Pancreas (tissue), 10 donors: ENCODE measurements around the gene ESRRA. TPM values are rescaled to one million over a fixed set of nuclear protein-coding genes. Genes with fewer than 3 reads are reported as not detected.
"Not testable (repeated sequence)": the region's sequence is repeated elsewhere in the genome, so short reads cannot be mapped to it uniquely, and the experiment has no call there.

Experiments
- ATAC-seq, 4 donors: fragments of 200-7000 bp; cut with Tn5 transposase; one replicate each; pipeline versions ENCODE4 v1.8.0 to v1.9.1; 2020; ENCODE audit warnings: mild to moderate bottlenecking in 4 of 4, moderate library complexity in 4 of 4
- DNase-seq, 6 donors: peaks; one replicate each; pipeline ENCODE4 v3.0.0-alpha.2; 2020
- FAIRE-seq: peaks from 2 replicates; lab custom pipeline; 2012; peaks lifted over from hg19 to GRCh38; lab: Jason Lieb, UNC
- H3K27ac ChIP-seq, 4 donors: fragments of 200-600 bp; sonication (generic); 1 replicate in 3 of 4; 2 replicates in 1 of 4; pipeline versions ENCODE4 v1.5.0 to v1.8.0; 2020
- H3K27me3 ChIP-seq, 4 donors: fragments of 200-600 bp; one replicate each; pipeline ENCODE4 v1.8.0; 2021
- H3K36me3 ChIP-seq, 3 donors: fragments of 200-600 bp; sonication (generic) in 1 of 3; one replicate each; pipeline versions ENCODE4 v1.5.0 to v1.8.0; 2020 to 2021
- H3K4me1 ChIP-seq, 3 donors: fragments of 200-600 bp; one replicate each; pipeline ENCODE4 v1.8.0; 2021
- H3K4me3 ChIP-seq, 4 donors: fragments of 200-600 bp; sonication (generic) in 2 of 4; one replicate each; pipeline versions ENCODE4 v1.5.0 to v1.8.0; 2020 to 2021
- H3K9me3 ChIP-seq, 4 donors: fragments of 200-600 bp; one replicate each; pipeline ENCODE4 v1.8.0; 2021
- WGBS, 2 donors: extraction: QIAGEN DNeasy Blood & Tissue Kit; methylation state at CpG; one replicate each; pipeline ENCODE4 v1.1.7; 2013; 5-methylcytosine and 5-hydroxymethylcytosine counted together
- intact Hi-C, 3 donors: fragments of 100-400 bp; cut with DNase I; formaldehyde crosslinking; loops; one replicate each; pipeline versions ENCODE4 v1.11.1 to v1.14.2; 2022
- polyA plus RNA-seq, 2 donors: library from polyadenylated mRNA; stranded (reverse); fragments of 200-250 nt; gene quantifications; one replicate each; pipeline ENCODE4 v1.2.3, GENCODE V29; 2013
- total RNA-seq, 6 donors: library from RNA; stranded (reverse); fragmentation: NEBNext Ultra II Directional in 4 of 6; extraction: Animal tissue kit (Norgen Biotek cat#: 25700) in 4 of 6; gene quantifications; one replicate each; pipeline versions ENCODE4 v1.2.1 to v1.2.4, GENCODE V29; 2021 to 2023
- TF ChIP-seq, protein P1 (sequence below), 4 donors: fragments of 200-600 bp; sonication (generic) in 3 of 4; IDR thresholded peaks; one replicate each; pipeline versions ENCODE4 v1.5.0 to v1.8.0; 2021; ENCODE audit warnings: antibody characterized with exemption in 4 of 4
- donor health status: healthy with polysubstance abuse.
- donor health status: DM: no; HTN: no; CAD: no; lungs with moderate emphysema.
- donor health status: DM: no; HTN: no; CAD: no.
- donor health status: control.
- donor health status: control.
- donor health status: Bipolar disorder and iron deficiency.
- donor health status: DM: yes; HTN: yes; CAD: no.
- donor health status: DM: no; HTN: no; CAD: no.
- donor health status: DM: no; HTN: no; CAD: no.
- donor health status: DM: yes; HTN: yes; CAD: no.

The ESRRA gene
- total and polyA plus RNA-seq, 8 donors = 28.0 to 62.3 (median 42.2) TPM

DNA sequence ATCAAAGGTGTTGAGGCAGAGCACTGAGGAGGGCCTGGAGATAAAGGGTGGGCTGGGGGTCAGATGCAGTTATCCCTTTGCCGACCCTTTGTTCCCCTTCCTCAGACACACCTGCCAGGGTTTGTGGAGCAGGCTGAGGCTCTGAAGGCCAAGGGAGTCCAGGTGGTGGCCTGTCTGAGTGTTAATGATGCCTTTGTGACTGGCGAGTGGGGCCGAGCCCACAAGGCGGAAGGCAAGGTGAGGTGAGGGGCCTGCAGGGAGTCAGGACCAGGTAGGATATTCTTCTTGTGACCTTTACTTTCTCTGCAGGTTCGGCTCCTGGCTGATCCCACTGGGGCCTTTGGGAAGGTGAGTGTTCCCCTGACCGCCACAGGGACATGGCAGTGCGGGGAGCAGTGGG lies 15.2 kb downstream of the ESRRA start:
- intact Hi-C loops = no loop called here
- no peaks in the 10 kb centered on the region for H3K27me3 ChIP-seq
- WGBS, 2 donors = 92 to 93% methylated on average over 7 of the region's 7 CpGs
- TF ChIP-seq, protein P1, sequence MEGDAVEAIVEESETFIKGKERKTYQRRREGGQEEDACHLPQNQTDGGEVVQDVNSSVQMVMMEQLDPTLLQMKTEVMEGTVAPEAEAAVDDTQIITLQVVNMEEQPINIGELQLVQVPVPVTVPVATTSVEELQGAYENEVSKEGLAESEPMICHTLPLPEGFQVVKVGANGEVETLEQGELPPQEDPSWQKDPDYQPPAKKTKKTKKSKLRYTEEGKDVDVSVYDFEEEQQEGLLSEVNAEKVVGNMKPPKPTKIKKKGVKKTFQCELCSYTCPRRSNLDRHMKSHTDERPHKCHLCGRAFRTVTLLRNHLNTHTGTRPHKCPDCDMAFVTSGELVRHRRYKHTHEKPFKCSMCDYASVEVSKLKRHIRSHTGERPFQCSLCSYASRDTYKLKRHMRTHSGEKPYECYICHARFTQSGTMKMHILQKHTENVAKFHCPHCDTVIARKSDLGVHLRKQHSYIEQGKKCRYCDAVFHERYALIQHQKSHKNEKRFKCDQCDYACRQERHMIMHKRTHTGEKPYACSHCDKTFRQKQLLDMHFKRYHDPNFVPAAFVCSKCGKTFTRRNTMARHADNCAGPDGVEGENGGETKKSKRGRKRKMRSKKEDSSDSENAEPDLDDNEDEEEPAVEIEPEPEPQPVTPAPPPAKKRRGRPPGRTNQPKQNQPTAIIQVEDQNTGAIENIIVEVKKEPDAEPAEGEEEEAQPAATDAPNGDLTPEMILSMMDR (IDR thresholded peaks at IDR 0.05) = no peak
- peaks cover 0 to 4% (median 3%) of the 10 kb centered on the region in 3 donors for H3K36me3 ChIP-seq
- no peaks in the 10 kb centered on the region for H3K9me3 ChIP-seq
- no peak for ATAC-seq
- H3K4me1 ChIP-seq = peaks cover 7 to 10% (median 7%) of the 10 kb centered on the region in 3 donors
- no peak overlapping the region for H3K27ac ChIP-seq
- peak in 1 of 6 donors; percentile 13 for DNase-seq
- H3K4me3 ChIP-seq = no peak overlapping the region
- no peak for FAIRE-seq

DNA sequence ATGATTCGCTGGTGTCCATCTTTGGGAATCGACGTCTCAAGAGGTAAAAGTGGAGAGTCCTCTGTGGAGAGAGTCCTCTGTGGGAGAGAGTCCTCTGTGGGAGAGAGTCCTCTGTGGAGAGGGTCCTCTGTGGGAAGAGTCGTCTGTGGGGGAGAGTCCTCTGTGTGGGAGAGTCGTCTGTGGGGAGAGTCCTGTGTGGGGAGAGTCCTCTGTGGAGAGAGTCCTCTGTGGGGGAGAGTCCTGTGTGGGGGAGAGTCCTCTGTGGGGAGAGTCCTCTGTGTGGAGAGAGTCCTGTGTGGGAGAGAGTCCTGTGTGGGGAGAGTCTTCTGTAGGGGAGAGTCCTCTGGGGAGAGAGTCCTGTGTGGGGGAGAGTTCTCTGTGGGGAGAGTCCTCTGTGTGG lies 15.7 kb downstream of the ESRRA start:
- Histone ChIP-seq H3K27ac (peak overlapping the region; percentile 26 to 57 (median 48)), H3K4me1 (peaks cover 6 to 10% (median 7%) of the 10 kb centered on the region in 3 donors)

DNA sequence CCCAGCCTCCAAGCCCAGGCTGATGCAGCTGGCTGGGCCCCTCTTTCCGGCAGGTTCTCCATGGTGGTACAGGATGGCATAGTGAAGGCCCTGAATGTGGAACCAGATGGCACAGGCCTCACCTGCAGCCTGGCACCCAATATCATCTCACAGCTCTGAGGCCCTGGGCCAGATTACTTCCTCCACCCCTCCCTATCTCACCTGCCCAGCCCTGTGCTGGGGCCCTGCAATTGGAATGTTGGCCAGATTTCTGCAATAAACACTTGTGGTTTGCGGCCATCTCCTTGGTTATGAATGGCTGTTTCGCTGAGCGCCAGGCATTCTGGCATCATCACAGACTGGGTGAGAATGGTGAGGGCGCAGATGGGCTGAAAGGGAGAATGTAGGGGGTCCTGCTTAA lies 16.2 kb downstream of the ESRRA start:
- H3K27ac ChIP-seq = peak overlapping the region; percentile 26 to 57 (median 48)
- no peak for FAIRE-seq
- no peaks in the 10 kb centered on the region for H3K9me3 ChIP-seq
- no peaks in the 10 kb centered on the region for H3K27me3 ChIP-seq
- intact Hi-C loops = no loop called here
- H3K4me3 ChIP-seq = no peak overlapping the region
- TF ChIP-seq, protein P1 (IDR thresholded peaks at IDR 0.05) = no peak
- peaks cover under 1 to 7% (median 7%) of the 10 kb centered on the region in 3 donors for H3K4me1 ChIP-seq
- WGBS, 2 donors = 57 to 62% methylated on average over 5 of the region's 5 CpGs
- peak in 3 of 6 donors; percentile 58 to 63 (median 60) for DNase-seq
- no peaks in the 10 kb centered on the region for H3K36me3 ChIP-seq
- ATAC-seq = peak in 2 of 4 donors; percentile 3 to 4

More for the DNA sequence above, 15.7 kb downstream of the ESRRA start:
- Histone ChIP-seq H3K36me3 (peaks cover 0 to under 1% (median 0%) of the 10 kb centered on the region in 3 donors), H3K4me3 (no peak overlapping the region), H3K27me3 (no peaks in the 10 kb centered on the region), H3K9me3 (no peaks in the 10 kb centered on the region)
- intact Hi-C loops = no loop called here
- ATAC-seq (no peak), DNase-seq (peak in 1 of 6 donors; percentile 9), FAIRE-seq (no peak)
- 76 to 81% methylated on average over 5 of the region's 5 CpGs for WGBS, 2 donors
- TF ChIP-seq, protein P1 (IDR thresholded peaks at IDR 0.05) = no peak

DNA sequence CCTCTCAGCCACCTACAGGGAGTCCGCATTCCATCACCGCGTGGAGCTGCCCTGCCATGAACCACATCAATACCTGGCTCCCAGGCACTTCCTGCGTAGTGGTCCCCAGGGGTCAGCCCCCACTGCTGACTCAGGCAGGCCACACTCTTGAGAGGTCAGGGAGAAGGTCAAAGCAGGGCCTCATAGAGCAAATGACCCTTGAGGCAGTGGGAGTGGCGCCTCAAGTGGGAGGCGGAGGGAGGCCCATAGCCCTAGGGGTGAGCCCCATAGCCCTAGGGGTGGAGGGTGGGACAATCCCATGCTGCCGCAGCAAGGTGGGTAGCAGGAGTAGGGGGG lies 17.6 kb downstream of the ESRRA start:
- TF ChIP-seq, protein P1 (IDR thresholded peaks at IDR 0.05) = no peak
- WGBS, 2 donors = 86 to 95% methylated on average over 7 of the region's 7 CpGs
- H3K36me3 ChIP-seq = no peaks in the 10 kb centered on the region
- no peak for DNase-seq
- intact Hi-C loops = no loop called here
- peaks cover 0 to 7% (median 6%) of the 10 kb centered on the region in 3 donors for H3K4me1 ChIP-seq
- no peaks in the 10 kb centered on the region for H3K27me3 ChIP-seq
- no peak for ATAC-seq
- no peaks in the 10 kb centered on the region for H3K9me3 ChIP-seq
- no peak overlapping the region for H3K27ac ChIP-seq
- FAIRE-seq = no peak
- H3K4me3 ChIP-seq = no peak overlapping the region

DNA sequence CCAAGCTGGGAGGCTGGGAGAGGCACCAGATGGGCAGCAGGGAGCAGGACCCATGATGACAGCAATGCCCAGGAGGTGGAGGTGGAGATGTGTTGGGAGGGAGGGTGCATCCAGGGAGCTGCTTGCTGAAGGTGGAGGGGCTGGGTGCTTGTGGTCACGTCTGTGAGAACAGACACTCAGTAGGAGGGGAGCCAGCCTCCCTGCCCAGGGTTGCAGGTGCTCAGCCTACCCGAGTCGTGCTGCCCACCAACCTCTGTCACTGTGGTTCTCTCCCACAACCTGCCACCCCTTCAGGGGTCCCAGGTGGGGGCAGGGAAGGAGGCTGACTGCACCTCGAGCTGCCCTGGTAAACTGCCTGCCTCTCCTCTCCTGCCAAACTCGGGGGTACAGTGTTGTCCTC lies 18.0 kb downstream of the ESRRA start:
- no peaks in the 10 kb centered on the region for H3K9me3 ChIP-seq
- no peaks in the 10 kb centered on the region for H3K27me3 ChIP-seq
- ATAC-seq = no peak
- 68 to 82% methylated on average over 5 of the region's 5 CpGs for WGBS, 2 donors
- no peak overlapping the region for H3K4me3 ChIP-seq
- no peak for FAIRE-seq
- intact Hi-C loops = no loop called here
- no peak for DNase-seq
- H3K36me3 ChIP-seq = no peaks in the 10 kb centered on the region
- no peak overlapping the region for H3K27ac ChIP-seq
- peaks cover 0 to 7% (median 6%) of the 10 kb centered on the region in 3 donors for H3K4me1 ChIP-seq
- TF ChIP-seq, protein P1 (IDR thresholded peaks at IDR 0.05) = no peak

DNA sequence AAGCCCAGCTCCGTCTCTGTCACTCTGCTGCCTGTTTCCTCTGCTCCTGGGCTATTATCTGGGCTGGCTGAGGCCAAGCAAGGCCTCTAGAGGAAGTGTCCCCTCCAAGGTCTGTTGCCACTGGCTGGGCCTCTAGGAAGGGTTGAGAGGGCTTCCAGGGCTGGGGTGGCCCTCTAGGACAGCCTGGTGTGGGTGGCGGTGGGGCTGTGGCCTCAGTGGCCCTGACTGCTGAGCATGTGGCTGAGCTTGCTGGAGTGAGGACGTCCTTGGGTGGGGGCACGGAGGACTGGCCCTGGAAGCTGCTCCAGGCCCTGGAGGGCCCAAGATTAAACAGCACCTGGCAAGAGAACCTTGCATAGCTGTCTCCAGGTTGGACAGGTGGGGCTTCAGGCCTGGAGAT lies 18.7 kb downstream of the ESRRA start:
- H3K27ac ChIP-seq, H3K9me3 ChIP-seq, H3K27me3 ChIP-seq, ATAC-seq, FAIRE-seq, DNase-seq, H3K4me1 ChIP-seq, intact Hi-C loops, H3K36me3 ChIP-seq, H3K4me3 ChIP-seq: not testable (repeated sequence)
- 75 to 84% methylated on average over 3 to 4 of the region's 4 CpGs for WGBS, 2 donors
